ENCODE measurements around the gene PPFIBP2. TPM values are rescaled to one million over a fixed set of nuclear protein-coding genes. Genes with fewer than 3 reads are reported as not detected.

The PPFIBP2 gene
- total and polyA plus RNA-seq, 10 of the 15 experiments (the other 5 are each of a cell fraction or from before 2014, with no cell fraction given) = 17.3 to 56.3 (median 39.2) TPM

DNA sequence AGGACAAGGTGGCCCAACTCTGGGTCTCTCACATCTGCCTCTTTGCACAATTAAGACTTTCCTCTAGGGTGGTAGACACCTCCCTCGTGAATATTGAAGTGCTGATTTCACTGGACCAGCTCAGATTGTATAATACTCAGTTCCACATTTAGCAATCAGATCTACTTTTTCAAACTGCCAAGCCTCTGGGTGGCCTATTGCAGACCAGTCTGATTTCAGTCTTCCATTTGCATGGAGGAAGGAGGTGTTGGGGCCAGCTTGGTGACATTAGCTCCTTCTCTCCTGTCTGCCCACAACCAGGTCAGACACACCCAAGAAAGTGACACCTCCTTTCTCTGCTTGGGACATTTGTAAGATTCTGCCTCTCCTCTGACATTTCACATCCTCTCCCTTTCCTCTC lies 78.2 kb downstream of the PPFIBP2 start (continued):
- no peak for TF ChIP-seq RCOR1 (conservative IDR thresholded peaks at IDR 0.05; ENCODE audit: low read depth, low read length)

DNA sequence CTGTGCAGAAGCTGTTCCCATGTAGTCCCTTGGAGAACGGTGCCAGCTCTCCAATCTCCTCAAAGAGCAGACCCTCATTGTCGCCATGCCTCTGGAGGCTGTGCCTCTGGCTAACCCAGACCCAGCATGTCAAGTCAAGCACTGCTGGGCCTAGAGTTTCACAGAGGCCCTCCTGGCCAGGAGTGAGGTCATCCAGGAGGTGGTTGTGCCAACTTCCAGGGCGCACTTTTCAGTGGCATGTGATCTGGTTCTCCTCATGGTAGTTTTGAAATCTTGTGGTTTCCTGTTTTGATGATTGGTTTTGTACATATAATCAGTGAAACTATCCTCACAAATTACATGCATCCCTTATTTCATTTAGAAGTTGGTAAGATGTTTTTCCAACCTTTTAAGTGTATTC lies 78.9 kb downstream of the PPFIBP2 start:
- SMC1A ChIA-PET (ENCODE audit: uncharacterized antibody, unreplicated experiment) = interaction anchor here (0.9 to 1.9 kb wide), 5 partner anchors 8 to 33 kb away, joined by 3 to 6 read pairs (median 3); no protein-coding TSS in a partner anchor
- Histone ChIP-seq H3K9ac (ENCODE audit: control insufficient read depth, insufficient read depth, low read length) (no peak overlapping the region), H3K9me3 (replicated peaks; ENCODE audit: control insufficient read depth, insufficient read depth, low read length) (no peaks in the 10 kb centered on the region), H3K27me3 (replicated peaks in 1 of 2; ENCODE audit: control insufficient read depth in 2 of 2, insufficient read depth in 2 of 2, low read length in 1 of 2) (no peaks in the 10 kb centered on the region), H3K4me2 (ENCODE audit: control insufficient read depth, insufficient read depth) (no peak overlapping the region), H3K36me3 (ENCODE audit: control insufficient read depth in 2 of 2, insufficient read depth in 2 of 2, low read length in 1 of 2) (peaks cover 2 to 18% of the 10 kb centered on the region in 2 experiments), H3K79me2 (ENCODE audit: control insufficient read depth, insufficient read depth, low read length) (peaks cover 3% of the 10 kb centered on the region; the same call in 1 of the 2 replicates), H3K4me3 (no peak overlapping the region), H4K20me1 (ENCODE audit: control insufficient read depth, insufficient read depth) (peaks cover 4% of the 10 kb centered on the region; the same call in 1 of the 2 replicates), H2AFZ (ENCODE audit: control insufficient read depth, low read depth, low read length) (no peak overlapping the region), H3K4me1 (ENCODE audit: control insufficient read depth, insufficient read depth, low read length) (peaks cover 15% of the 10 kb centered on the region), H3K27ac (ENCODE audit: control insufficient read depth, insufficient read depth) (no peak overlapping the region)
- POLR2A ChIA-PET = no interaction called here
- TF ChIP-seq SMARCA5 (IDR thresholded peaks at IDR 0.05) (no peak), CREB1 (IDR thresholded peaks at IDR 0.05; ENCODE audit: low read depth) (no peak), SKIL (IDR thresholded peaks at IDR 0.05; ENCODE audit: low read depth, poor library complexity, severe bottlenecking) (no peak), CEBPB (IDR thresholded peaks at IDR 0.05; ENCODE audit: borderline replicate concordance in 1 of 2, low read depth in 2 of 2, low read length in 2 of 2) (no peak), NR2C2 (IDR thresholded peaks at IDR 0.05; ENCODE audit: borderline replicate concordance, control insufficient read depth, insufficient read length, low read depth) (no peak), FOS (IDR thresholded peaks at IDR 0.05; ENCODE audit: borderline replicate concordance, extremely low read depth, insufficient read length) (no peak), E2F4 (IDR thresholded peaks at IDR 0.05; ENCODE audit: low read depth, low read length) (no peak)
- TF ChIP-seq, protein P1, sequence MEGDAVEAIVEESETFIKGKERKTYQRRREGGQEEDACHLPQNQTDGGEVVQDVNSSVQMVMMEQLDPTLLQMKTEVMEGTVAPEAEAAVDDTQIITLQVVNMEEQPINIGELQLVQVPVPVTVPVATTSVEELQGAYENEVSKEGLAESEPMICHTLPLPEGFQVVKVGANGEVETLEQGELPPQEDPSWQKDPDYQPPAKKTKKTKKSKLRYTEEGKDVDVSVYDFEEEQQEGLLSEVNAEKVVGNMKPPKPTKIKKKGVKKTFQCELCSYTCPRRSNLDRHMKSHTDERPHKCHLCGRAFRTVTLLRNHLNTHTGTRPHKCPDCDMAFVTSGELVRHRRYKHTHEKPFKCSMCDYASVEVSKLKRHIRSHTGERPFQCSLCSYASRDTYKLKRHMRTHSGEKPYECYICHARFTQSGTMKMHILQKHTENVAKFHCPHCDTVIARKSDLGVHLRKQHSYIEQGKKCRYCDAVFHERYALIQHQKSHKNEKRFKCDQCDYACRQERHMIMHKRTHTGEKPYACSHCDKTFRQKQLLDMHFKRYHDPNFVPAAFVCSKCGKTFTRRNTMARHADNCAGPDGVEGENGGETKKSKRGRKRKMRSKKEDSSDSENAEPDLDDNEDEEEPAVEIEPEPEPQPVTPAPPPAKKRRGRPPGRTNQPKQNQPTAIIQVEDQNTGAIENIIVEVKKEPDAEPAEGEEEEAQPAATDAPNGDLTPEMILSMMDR (IDR thresholded peaks at IDR 0.05 in 2 of 3, conservative IDR thresholded peaks at IDR 0.05 in 1 of 3; ENCODE audit: control insufficient read depth in 2 of 3, extremely low read depth in 1 of 3, insufficient read depth in 1 of 3, low read depth in 3 of 3, low read length in 3 of 3) = no peak
- FAIRE-seq (no peak), DNase-seq (ENCODE audit: low read depth, low spot score) (no peak), ATAC-seq (peak; percentile 37; the same call in 2 of the 3 replicates)
- intact Hi-C loops (cut with micrococcal nuclease; ENCODE audit: unreplicated experiment) = no loop called here
- in situ Hi-C loops (cut with MboI) = no loop called here
- RAD21 ChIA-PET (ENCODE audit: unreplicated experiment) = no interaction called here
- CTCF ChIA-PET = interaction anchor here (0.7 to 0.8 kb wide), 2 partner anchors 10 to 102 kb away, joined by 3 read pairs; no protein-coding TSS in a partner anchor
- no TSS peak for BruUV-seq (replicated peaks)
- WGBS (ENCODE audit: insufficient coverage, insufficient replicate concordance, low lambda C conversion rate, missing lambda C conversion rate) = 80% methylated on average over 3 of the region's 3 CpGs

All from GM12878 (cell line).